OCI-LY1 (cell line): ENCODE measurements around the gene OASL.
A peak's percentile ranks its signal among the peaks of the same experiment; 100 is the strongest.

Experiments used
- H2AFZ ChIP-seq: fragments of 200-600 bp; sonication (generic), shearing (Covaris generic); 2 replicates; pipeline ENCODE4 v1.6.0; 2014; ENCODE audit warnings: antibody characterized with exemption, mild to moderate bottlenecking, low read length
- H3F3A ChIP-seq: fragments of 200-600 bp; sonication (generic), shearing (Covaris generic); 2 replicates; pipeline ENCODE4 v1.6.0; 2014; ENCODE audit warnings: mild to moderate bottlenecking, antibody characterized with exemption, low read length, moderate library complexity; ENCODE audit not compliant: insufficient read depth
- H3K27ac ChIP-seq: fragments of 200-600 bp; sonication (generic); 2 replicates; pipeline ENCODE4 v1.5.1; 2014; ENCODE audit warnings: low read length, mixed run types, mild to moderate bottlenecking, low read depth; ENCODE audit not compliant: poor library complexity, severe bottlenecking
- H3K27me3 ChIP-seq: fragments of 200-600 bp; sonication (generic); 2 replicates; pipeline ENCODE4 v1.6.0; 2014; ENCODE audit warnings: antibody characterized with exemption, mild to moderate bottlenecking, low read length, moderate library complexity; ENCODE audit not compliant: insufficient read depth
- H3K36me3 ChIP-seq: fragments of 200-600 bp; sonication (generic); 2 replicates; pipeline ENCODE4 v1.6.1; 2014; ENCODE audit warnings: mild to moderate bottlenecking, antibody characterized with exemption, low read length, moderate library complexity, mixed read lengths; ENCODE audit not compliant: insufficient read depth
- H3K4me1 ChIP-seq: fragments of 200-600 bp; sonication (generic); 2 replicates; pipeline ENCODE4 v1.5.1; 2014; ENCODE audit warnings: mild to moderate bottlenecking, low read length, moderate library complexity; ENCODE audit not compliant: insufficient read depth, severe bottlenecking
- H3K4me2 ChIP-seq: fragments of 200-600 bp; sonication (generic), shearing (Covaris generic); 2 replicates; pipeline ENCODE4 v1.6.1; 2014; ENCODE audit warnings: low read length
- H3K4me3 ChIP-seq: fragments of 200-600 bp; sonication (generic); 2 replicates; pipeline ENCODE4 v1.5.1; 2014; ENCODE audit warnings: low read length, low read depth, mild to moderate bottlenecking, mixed read lengths; ENCODE audit not compliant: poor library complexity, severe bottlenecking
- H3K79me2 ChIP-seq: fragments of 200-600 bp; shearing (Covaris generic); 2 replicates; pipeline ENCODE4 v1.6.1; 2016; ENCODE audit warnings: mixed run types, low read length, mixed read lengths; ENCODE audit not compliant: insufficient read depth
- H3K9ac ChIP-seq: fragments of 200-600 bp; sonication (generic), shearing (Covaris generic); 2 replicates; pipeline ENCODE4 v1.6.1; 2014; ENCODE audit warnings: mild to moderate bottlenecking, low read length, mixed read lengths
- H3K9me2 ChIP-seq: fragments of 200-600 bp; sonication (generic), shearing (Covaris generic); 2 replicates; pipeline ENCODE4 v1.6.1; 2014; ENCODE audit warnings: low read depth, mild to moderate bottlenecking, low read length, mixed read lengths
- H3K9me3 ChIP-seq: fragments of 200-600 bp; shearing (Covaris generic); 2 replicates; pipeline ENCODE4 v1.6.1; 2014; ENCODE audit warnings: low read length, mixed read lengths
- H4K20me1 ChIP-seq: fragments of 200-600 bp; sonication (generic), shearing (Covaris generic); 2 replicates; pipeline ENCODE4 v1.6.0; 2016; ENCODE audit warnings: mild to moderate bottlenecking, low read length; ENCODE audit not compliant: insufficient read depth
- CTCF ChIP-seq: fragments of 200-600 bp; sonication (generic), shearing (Covaris generic); IDR thresholded peaks from 2 replicates; pipeline ENCODE4 v1.5.1; 2017; ENCODE audit warnings: mild to moderate bottlenecking, antibody characterized with exemption, low read length, moderate library complexity, mixed read lengths
- EZH2 ChIP-seq: fragments of 200-600 bp; sonication (generic), shearing (Covaris generic); IDR thresholded peaks from 2 replicates; pipeline ENCODE4 v1.8.0; 2017; ENCODE audit warnings: borderline replicate concordance, mixed run types, mild to moderate bottlenecking, antibody characterized with exemption, low read length, moderate library complexity, mixed read lengths

OASL gene

GRCh38 chr12:120977531-120978295 lies 61.3 kb downstream of the OASL start:
- Histone ChIP-seq H3K9ac (no peak overlapping the region), H3K27me3 (peaks cover 7% of the 10 kb centered on the region; the same call in 1 of the 2 replicates), H4K20me1 (no peaks in the 10 kb centered on the region), H3K36me3 (no peaks in the 10 kb centered on the region), H2AFZ (no peak overlapping the region), H3K4me1 (no peaks in the 10 kb centered on the region), H3K27ac (no peak overlapping the region), H3K79me2 (no peaks in the 10 kb centered on the region), H3F3A (no peaks in the 10 kb centered on the region), H3K4me2 (no peak overlapping the region), H3K9me2 (no peaks in the 10 kb centered on the region), H3K4me3 (no peak overlapping the region), H3K9me3 (no peaks in the 10 kb centered on the region)
- TF ChIP-seq EZH2 (no peak), CTCF (no peak)

- no peaks in the 10 kb centered on the region for H4K20me1 ChIP-seq
- no peaks in the 10 kb centered on the region for H3K79me2 ChIP-seq
- peaks cover 3% of the 10 kb centered on the region for H3K4me1 ChIP-seq
- H3K9me3 ChIP-seq, result no peaks in the 10 kb centered on the region
- H3K27ac ChIP-seq, result no peak overlapping the region
- H2AFZ ChIP-seq, result no peak overlapping the region
- H3F3A ChIP-seq, result no peaks in the 10 kb centered on the region
- H3K36me3 ChIP-seq, result no peaks in the 10 kb centered on the region
- H3K27me3 ChIP-seq, result no peaks in the 10 kb centered on the region
- no peak overlapping the region for H3K4me3 ChIP-seq
- H3K9me2 ChIP-seq, result no peaks in the 10 kb centered on the region
- no peak for TF ChIP-seq CTCF
- TF ChIP-seq EZH2, result no peak
- H3K4me2 ChIP-seq, result no peak overlapping the region
- no peak overlapping the region for H3K9ac ChIP-seq
Measured at GRCh38 chr12:120972870-120973543, 66.0 kb downstream of the OASL start.

- no peak overlapping the region for H2AFZ ChIP-seq
- H3K4me2 ChIP-seq, result no peak overlapping the region
- no peaks in the 10 kb centered on the region for H3K36me3 ChIP-seq
- H3K4me1 ChIP-seq, result peaks cover 11% of the 10 kb centered on the region
- no peak overlapping the region for H3K9ac ChIP-seq
- TF ChIP-seq EZH2 (no peak), CTCF (peak; percentile 89)
- no peak overlapping the region for H3K27ac ChIP-seq
- no peaks in the 10 kb centered on the region for H3K79me2 ChIP-seq
- no peaks in the 10 kb centered on the region for H4K20me1 ChIP-seq
- H3K27me3 ChIP-seq, result no peaks in the 10 kb centered on the region
- no peaks in the 10 kb centered on the region for H3F3A ChIP-seq
- H3K9me3 ChIP-seq, result no peaks in the 10 kb centered on the region
- H3K9me2 ChIP-seq, result no peaks in the 10 kb centered on the region
- H3K4me3 ChIP-seq, result no peak overlapping the region
Measured at GRCh38 chr12:120971299-120972180, 67.5 kb downstream of the OASL start.
